ENCODE data around the gene DMAC2.
"Not testable (repeated sequence)": the region's sequence is repeated elsewhere in the genome, so short reads cannot be mapped to it uniquely, and the experiment has no call there.

Gene DMAC2

DNA sequence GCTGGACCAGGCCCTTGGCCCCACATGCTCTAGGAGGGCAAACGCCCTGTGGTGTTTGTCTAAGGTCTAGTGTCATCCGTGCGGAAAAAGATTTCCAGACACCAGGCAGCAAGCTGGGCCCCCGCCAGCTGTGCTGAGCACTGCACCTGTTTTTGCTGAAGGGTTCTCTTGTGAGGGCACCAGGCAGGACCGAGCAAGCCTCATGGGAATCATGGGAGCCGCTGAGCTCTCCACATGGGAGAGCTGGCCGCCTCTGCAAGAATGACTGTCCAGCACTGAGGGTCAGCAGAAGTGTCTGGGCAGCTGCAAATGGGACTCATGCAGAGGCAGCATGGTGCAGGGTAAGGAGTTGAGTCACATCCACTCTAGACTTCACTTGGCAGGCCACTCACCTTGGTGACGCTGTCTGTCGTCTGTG lies 24.5 kb downstream of the DMAC2 start:
- peaks cover 27% of the 10 kb centered on the region for H3K36me3 ChIP-seq (ENCODE audit: insufficient read depth, low read length)
- no peak overlapping the region for H3K9ac ChIP-seq (ENCODE audit: low read depth, low read length)
- H3K4me2 ChIP-seq (ENCODE audit: low read length) = no peak overlapping the region
- H3K9me3 ChIP-seq (replicated peaks; ENCODE audit: low read length) = no peaks in the 10 kb centered on the region
- no peaks in the 10 kb centered on the region for H3K27me3 ChIP-seq (ENCODE audit: control insufficient read depth, insufficient read depth, low read length)
- peaks cover 18% of the 10 kb centered on the region for H3K4me1 ChIP-seq (ENCODE audit: control insufficient read depth, insufficient read depth, low read length)
- H3K4me3 ChIP-seq (ENCODE audit: low read length) = no peak overlapping the region

DNA sequence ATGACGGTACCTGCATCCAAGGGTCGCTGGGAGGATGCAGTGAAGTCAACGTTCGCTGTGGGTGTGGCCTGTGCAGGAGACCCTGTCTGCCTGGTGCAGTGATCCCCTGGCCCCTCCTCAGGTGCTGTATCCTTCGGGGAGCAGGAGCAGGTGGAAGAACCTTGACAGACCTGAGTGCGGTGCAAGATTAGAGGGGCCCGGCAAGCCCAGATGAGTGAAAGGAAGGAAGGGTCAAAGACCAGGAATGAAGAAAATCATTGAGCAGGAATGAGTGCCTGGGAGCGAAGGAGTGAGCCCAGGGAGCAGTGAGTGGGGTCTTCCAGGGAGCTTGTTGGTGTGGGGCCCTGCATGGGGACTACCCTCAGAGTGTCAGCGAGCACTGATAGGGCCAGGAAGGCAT lies 25.3 kb downstream of the DMAC2 start:
- Histone ChIP-seq H3K4me1 (ENCODE audit: control insufficient read depth, insufficient read depth, low read length) (peaks cover 22% of the 10 kb centered on the region), H3K36me3 (ENCODE audit: insufficient read depth, low read length) (peaks cover 27% of the 10 kb centered on the region), H3K4me3 (ENCODE audit: low read length) (no peak overlapping the region)

DNA sequence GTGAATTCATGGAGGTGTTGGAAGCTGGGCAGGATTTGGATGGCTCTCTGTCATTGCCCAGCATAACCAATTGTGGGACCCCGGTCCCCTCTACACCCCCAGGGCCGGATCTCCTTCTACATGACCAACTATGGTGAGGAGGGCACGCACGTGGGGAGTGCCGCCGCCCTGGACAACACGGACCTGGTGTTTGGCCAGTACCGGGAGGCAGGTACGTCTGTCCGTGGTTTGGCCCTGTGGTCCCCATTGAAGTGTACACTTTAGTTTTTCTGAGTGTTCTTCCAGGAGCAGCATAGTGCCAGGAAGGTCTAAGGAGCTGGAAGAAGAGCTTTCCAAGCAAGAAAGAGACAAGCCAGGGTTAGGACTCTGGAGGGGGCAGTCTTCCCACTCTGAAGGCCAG lies 25.8 kb downstream of the DMAC2 start:
- no peak overlapping the region for H3K4me3 ChIP-seq (ENCODE audit: low read length)
- peaks cover 23% of the 10 kb centered on the region for H3K36me3 ChIP-seq (ENCODE audit: insufficient read depth, low read length)
- no peak overlapping the region for H3K4me2 ChIP-seq (ENCODE audit: low read length)
- no peak overlapping the region for H3K9ac ChIP-seq (ENCODE audit: low read depth, low read length)
- H3K9me3 ChIP-seq (replicated peaks; ENCODE audit: low read length) = no peaks in the 10 kb centered on the region
- H3K27me3 ChIP-seq (ENCODE audit: control insufficient read depth, insufficient read depth, low read length) = no peaks in the 10 kb centered on the region
- H3K4me1 ChIP-seq (ENCODE audit: control insufficient read depth, insufficient read depth, low read length) = peaks cover 22% of the 10 kb centered on the region

More for the DNA sequence above, 25.3 kb downstream of the DMAC2 start:
- Histone ChIP-seq H3K9ac (ENCODE audit: low read depth, low read length) (no peak overlapping the region), H3K4me2 (ENCODE audit: low read length) (no peak overlapping the region), H3K9me3 (replicated peaks; ENCODE audit: low read length) (no peaks in the 10 kb centered on the region), H3K27me3 (ENCODE audit: control insufficient read depth, insufficient read depth, low read length) (no peaks in the 10 kb centered on the region)

DNA sequence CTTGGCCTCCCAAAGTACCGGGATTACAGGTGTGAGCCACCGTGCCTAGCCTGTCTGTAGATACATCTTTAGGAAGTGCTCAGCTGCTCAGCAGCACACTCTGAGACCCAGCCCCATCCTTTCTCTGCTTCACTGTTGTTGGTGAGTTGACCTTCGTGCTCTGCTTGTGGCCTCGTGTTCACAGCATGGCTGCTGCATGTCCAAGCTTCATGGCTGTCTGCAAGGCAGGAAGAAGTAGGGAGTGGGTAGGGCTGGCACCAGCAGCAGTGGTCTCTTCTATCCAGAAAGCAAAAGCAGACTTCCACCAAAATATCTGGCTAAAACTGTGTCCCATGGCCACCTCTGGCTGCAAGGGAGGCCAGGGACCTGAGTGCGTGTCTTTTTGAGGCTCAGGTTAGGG lies 26.8 kb downstream of the DMAC2 start:
- H3K27me3 ChIP-seq (ENCODE audit: control insufficient read depth, insufficient read depth, low read length) = no peaks in the 10 kb centered on the region
- H3K9me3 ChIP-seq (replicated peaks; ENCODE audit: low read length) = no peaks in the 10 kb centered on the region
- peaks cover 22% of the 10 kb centered on the region for H3K4me1 ChIP-seq (ENCODE audit: control insufficient read depth, insufficient read depth, low read length)
- H3K4me2 ChIP-seq (ENCODE audit: low read length) = no peak overlapping the region
- peaks cover 18% of the 10 kb centered on the region for H3K36me3 ChIP-seq (ENCODE audit: insufficient read depth, low read length)
- no peak overlapping the region for H3K4me3 ChIP-seq (ENCODE audit: low read length)
- no peak overlapping the region for H3K9ac ChIP-seq (ENCODE audit: low read depth, low read length)

DNA sequence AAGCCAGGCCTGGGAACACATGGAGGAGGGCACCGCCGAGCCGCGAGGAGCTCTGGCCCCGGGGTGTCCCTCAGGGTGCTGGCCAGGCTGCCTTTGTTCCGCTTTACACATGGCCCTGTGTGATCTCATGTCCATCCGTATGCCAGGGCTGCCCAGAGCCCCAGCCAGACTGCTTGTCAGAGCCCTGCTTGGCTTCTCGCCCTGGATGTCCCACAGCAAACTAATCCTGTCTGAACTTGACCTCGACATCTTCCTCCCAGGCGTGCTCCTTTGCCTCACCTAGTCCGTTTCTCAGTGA lies 27.8 kb downstream of the DMAC2 start:
- H3K4me1 ChIP-seq (ENCODE audit: control insufficient read depth, insufficient read depth, low read length) = peaks cover 22% of the 10 kb centered on the region
- no peaks in the 10 kb centered on the region for H3K27me3 ChIP-seq (ENCODE audit: control insufficient read depth, insufficient read depth, low read length)
- no peak overlapping the region for H3K4me3 ChIP-seq (ENCODE audit: low read length)
- H3K9ac ChIP-seq (ENCODE audit: low read depth, low read length) = no peak overlapping the region
- no peaks in the 10 kb centered on the region for H3K9me3 ChIP-seq (replicated peaks; ENCODE audit: low read length)
- no peak overlapping the region for H3K4me2 ChIP-seq (ENCODE audit: low read length)
- peaks cover 18% of the 10 kb centered on the region for H3K36me3 ChIP-seq (ENCODE audit: insufficient read depth, low read length)

DNA sequence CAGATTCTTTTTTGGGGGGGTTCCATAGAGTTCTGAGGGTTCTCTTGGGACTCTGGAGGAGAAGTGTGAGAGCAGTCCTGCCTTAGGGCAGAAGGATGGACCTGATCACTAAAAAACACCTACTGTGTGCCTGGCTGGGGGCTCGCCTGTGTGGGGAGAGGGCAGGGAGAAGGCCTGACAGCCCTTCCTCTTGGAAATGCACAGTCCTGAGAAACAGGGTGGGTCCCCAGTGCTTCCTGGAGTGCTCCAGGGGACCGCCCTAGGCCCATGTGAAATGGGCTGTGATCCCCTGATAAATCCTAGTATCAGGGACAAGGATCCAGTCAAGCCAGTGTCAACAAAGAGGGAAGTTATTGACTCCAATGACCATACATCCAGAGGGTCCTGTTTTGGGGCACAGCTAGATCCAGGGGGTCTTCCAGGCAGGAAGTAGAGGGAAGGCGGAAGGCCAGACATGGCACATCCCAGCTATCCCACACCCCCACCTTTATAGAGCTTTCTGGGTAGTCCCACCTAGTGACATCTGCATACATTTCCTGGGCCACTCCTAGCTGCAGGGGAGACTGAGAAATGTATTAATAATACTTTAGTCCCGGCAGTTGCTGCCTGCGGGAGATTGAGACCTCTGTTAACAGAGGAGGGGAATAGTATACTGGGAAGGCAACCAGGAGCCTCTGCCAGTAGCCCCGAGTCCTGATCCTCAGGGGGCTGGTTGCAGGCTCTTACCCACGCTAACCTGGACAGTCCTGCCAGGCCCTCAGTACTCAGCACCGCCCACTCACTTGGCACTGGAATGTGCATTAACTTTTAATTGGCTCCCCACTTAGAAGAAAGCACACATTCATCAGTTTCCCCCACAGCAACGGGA lies 28.4 kb downstream of the DMAC2 start:
- Histone ChIP-seq H3K4me2 (ENCODE audit: low read length) (no peak overlapping the region), H3K4me3 (ENCODE audit: low read length) (no peak overlapping the region), H3K36me3 (ENCODE audit: insufficient read depth, low read length) (peaks cover 18% of the 10 kb centered on the region), H3K9me3 (replicated peaks; ENCODE audit: low read length) (no peaks in the 10 kb centered on the region), H3K4me1 (ENCODE audit: control insufficient read depth, insufficient read depth, low read length) (peaks cover 22% of the 10 kb centered on the region), H3K9ac (ENCODE audit: low read depth, low read length) (no peak overlapping the region), H3K27me3 (ENCODE audit: control insufficient read depth, insufficient read depth, low read length) (no peaks in the 10 kb centered on the region)

DNA sequence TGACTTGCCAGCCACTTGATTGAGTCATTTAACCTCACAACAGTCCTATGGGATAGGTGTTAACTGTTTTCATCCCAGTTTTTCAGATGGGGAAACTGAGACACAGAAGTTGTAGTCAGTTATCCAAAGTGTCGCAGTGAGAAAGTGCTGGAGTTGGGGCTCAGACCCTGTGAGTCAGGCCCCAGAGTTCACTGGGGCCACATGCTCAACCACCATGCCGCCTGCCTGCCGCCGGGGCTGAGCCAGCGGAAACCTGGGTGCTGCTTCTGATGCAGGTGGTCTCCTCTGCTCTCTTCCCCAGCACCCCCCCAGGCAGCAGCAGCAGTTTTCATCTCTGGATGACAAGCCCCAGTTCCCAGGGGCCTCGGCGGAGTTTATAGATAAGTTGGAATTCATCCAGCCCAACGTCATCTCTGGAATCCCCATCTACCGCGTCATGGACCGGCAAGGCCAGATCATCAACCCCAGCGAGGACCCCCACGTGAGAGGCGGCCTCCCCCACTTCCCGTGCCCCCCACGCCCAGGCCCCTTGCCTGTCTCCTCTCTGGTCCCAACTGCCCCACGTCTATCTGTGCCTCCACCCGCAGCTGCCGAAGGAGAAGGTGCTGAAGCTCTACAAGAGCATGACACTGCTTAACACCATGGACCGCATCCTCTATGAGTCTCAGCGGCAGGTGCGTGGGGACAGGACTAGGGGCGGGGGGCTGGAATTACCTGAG lies 29.2 kb downstream of the DMAC2 start:
- H3K4me3 ChIP-seq (ENCODE audit: low read length) = no peak overlapping the region
- no peaks in the 10 kb centered on the region for H3K9me3 ChIP-seq (replicated peaks; ENCODE audit: low read length)
- peaks cover 22% of the 10 kb centered on the region for H3K4me1 ChIP-seq (ENCODE audit: control insufficient read depth, insufficient read depth, low read length)
- no peak overlapping the region for H3K4me2 ChIP-seq (ENCODE audit: low read length)
- no peak overlapping the region for H3K9ac ChIP-seq (ENCODE audit: low read depth, low read length)
- peaks cover 18% of the 10 kb centered on the region for H3K36me3 ChIP-seq (ENCODE audit: insufficient read depth, low read length)
- no peaks in the 10 kb centered on the region for H3K27me3 ChIP-seq (ENCODE audit: control insufficient read depth, insufficient read depth, low read length)

DNA sequence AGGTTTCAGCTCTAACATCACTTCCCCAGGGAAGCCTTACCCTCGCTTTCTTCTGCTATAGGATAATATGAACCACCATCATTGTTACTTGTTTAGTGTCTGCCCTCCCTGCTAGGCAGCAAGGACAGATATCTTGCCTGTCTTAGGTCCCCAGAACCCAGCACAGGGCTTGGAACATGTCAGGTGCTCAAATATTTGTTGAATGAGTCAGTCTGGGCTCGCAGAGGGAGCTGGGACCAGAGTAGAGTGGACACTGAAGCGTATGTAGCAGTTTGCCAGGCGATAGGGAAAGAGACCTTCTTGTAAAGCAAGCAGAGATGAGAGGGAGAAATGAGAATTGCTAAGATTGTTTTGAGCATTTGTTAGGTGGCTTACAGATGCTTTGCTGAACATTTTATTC lies 30.4 kb downstream of the DMAC2 start:
- H3K4me3 ChIP-seq (ENCODE audit: low read length) = no peak overlapping the region
- H3K9me3 ChIP-seq (replicated peaks; ENCODE audit: low read length) = no peaks in the 10 kb centered on the region
- H3K36me3 ChIP-seq (ENCODE audit: insufficient read depth, low read length) = peaks cover 15% of the 10 kb centered on the region
- H3K4me1 ChIP-seq (ENCODE audit: control insufficient read depth, insufficient read depth, low read length) = peaks cover 13% of the 10 kb centered on the region
- no peaks in the 10 kb centered on the region for H3K27me3 ChIP-seq (ENCODE audit: control insufficient read depth, insufficient read depth, low read length)
- no peak overlapping the region for H3K9ac ChIP-seq (ENCODE audit: low read depth, low read length)
- H3K4me2 ChIP-seq (ENCODE audit: low read length) = no peak overlapping the region

DNA sequence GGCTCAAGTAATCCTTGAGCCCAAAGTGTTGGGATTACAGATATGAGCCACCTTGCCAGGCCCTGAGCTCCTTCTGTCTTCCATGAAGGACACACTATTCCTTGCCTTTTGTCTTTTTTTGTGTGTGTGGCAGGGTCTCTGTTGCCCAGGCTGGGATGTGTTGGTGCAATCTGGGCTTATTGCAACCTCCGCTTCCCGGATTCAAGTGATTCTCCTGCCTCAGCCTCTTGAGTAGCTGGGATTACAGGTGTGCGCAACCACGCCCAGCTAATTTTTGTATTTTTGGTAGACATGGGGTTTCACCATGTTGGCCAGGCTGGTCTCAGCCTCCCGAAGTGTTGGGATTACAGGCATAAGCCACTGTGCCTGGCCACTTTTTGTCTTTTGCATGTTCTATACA lies 30.9 kb downstream of the DMAC2 start:
- not testable (repeated sequence) for H3K27me3 ChIP-seq (ENCODE audit: control insufficient read depth, insufficient read depth, low read length); H3K4me3 ChIP-seq (ENCODE audit: low read length); H3K9ac ChIP-seq (ENCODE audit: low read depth, low read length); H3K4me2 ChIP-seq (ENCODE audit: low read length); H3K9me3 ChIP-seq (replicated peaks; ENCODE audit: low read length)
- Histone ChIP-seq H3K36me3 (ENCODE audit: insufficient read depth, low read length) (peaks cover 10% of the 10 kb centered on the region), H3K4me1 (ENCODE audit: control insufficient read depth, insufficient read depth, low read length) (peaks cover 13% of the 10 kb centered on the region)

DNA sequence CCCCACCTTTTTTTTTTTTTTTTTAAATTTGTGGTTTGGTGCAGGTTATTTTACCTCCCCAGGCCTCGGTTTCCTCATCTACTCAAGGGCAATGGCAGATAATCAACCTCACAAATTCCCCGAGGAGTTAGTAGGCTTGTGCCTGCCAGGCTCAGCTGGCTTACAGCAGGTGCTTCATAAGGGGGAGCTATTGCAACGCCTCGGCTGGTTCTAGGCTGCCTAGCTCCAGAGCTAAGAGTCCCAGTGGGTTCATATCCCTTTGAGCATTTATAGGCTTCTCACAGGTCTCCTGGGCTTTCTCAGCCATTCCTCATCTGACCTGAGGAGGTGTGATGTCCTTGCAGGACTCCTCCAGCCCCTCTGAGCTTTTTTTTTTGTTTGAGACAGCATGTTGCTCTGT lies 31.5 kb downstream of the DMAC2 start:
- no peaks in the 10 kb centered on the region for H3K9me3 ChIP-seq (replicated peaks; ENCODE audit: low read length)
- H3K4me3 ChIP-seq (ENCODE audit: low read length) = no peak overlapping the region
- peaks cover 13% of the 10 kb centered on the region for H3K4me1 ChIP-seq (ENCODE audit: control insufficient read depth, insufficient read depth, low read length)
- no peak overlapping the region for H3K4me2 ChIP-seq (ENCODE audit: low read length)
- no peaks in the 10 kb centered on the region for H3K27me3 ChIP-seq (ENCODE audit: control insufficient read depth, insufficient read depth, low read length)
- H3K36me3 ChIP-seq (ENCODE audit: insufficient read depth, low read length) = peaks cover 8% of the 10 kb centered on the region
- H3K9ac ChIP-seq (ENCODE audit: low read depth, low read length) = no peak overlapping the region

DNA sequence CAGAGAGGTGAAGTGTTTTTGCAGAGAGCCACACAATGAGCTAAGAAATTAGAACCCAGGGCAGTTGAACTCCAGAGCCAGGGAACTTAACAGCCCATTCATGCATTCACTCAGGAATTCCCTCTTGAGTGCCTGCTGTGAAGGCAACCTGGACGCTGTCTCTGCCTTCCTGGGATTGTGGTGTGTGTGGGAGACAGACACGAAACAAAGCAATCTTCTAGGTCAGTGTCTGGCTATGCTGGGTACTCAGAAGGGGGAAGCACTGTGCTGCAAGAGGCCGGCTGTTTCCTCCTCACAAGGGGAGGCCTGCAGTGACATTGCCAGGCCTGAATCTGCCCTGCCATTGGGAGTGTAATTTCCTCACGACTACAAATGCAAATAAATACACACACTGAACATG lies 32.4 kb downstream of the DMAC2 start:
- Histone ChIP-seq H3K4me3 (ENCODE audit: low read length) (no peak overlapping the region), H3K36me3 (ENCODE audit: insufficient read depth, low read length) (peaks cover 5% of the 10 kb centered on the region), H3K27me3 (ENCODE audit: control insufficient read depth, insufficient read depth, low read length) (no peaks in the 10 kb centered on the region), H3K4me1 (ENCODE audit: control insufficient read depth, insufficient read depth, low read length) (peaks cover 13% of the 10 kb centered on the region), H3K9me3 (replicated peaks; ENCODE audit: low read length) (no peaks in the 10 kb centered on the region), H3K9ac (ENCODE audit: low read depth, low read length) (no peak overlapping the region), H3K4me2 (ENCODE audit: low read length) (no peak overlapping the region)

DNA sequence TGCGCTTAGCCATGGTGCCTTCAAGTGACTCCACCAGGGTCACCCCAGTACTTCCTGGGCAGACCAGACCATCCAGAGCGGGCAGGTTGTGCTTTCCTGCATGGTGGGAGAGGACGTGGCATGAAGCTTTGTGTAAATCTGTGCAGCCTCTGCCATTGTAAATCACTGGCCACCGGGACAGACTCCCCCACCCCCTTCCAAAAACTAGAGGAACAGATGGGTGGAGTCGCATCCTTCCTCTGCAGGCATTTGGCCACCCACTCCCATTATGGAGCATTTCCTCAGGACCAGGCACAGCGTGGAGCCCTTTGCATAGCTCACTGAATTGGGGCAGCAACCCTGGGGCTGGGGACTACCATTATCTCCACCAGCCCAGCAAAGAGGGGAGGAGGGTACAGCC lies 33.9 kb downstream of the DMAC2 start:
- no peak overlapping the region for H3K9ac ChIP-seq (ENCODE audit: low read depth, low read length)
- H3K36me3 ChIP-seq (ENCODE audit: insufficient read depth, low read length) = peaks cover 2% of the 10 kb centered on the region
- H3K4me2 ChIP-seq (ENCODE audit: low read length) = no peak overlapping the region
- H3K4me1 ChIP-seq (ENCODE audit: control insufficient read depth, insufficient read depth, low read length) = peaks cover 4% of the 10 kb centered on the region
- H3K4me3 ChIP-seq (ENCODE audit: low read length) = no peak overlapping the region
- no peaks in the 10 kb centered on the region for H3K9me3 ChIP-seq (replicated peaks; ENCODE audit: low read length)
- no peaks in the 10 kb centered on the region for H3K27me3 ChIP-seq (ENCODE audit: control insufficient read depth, insufficient read depth, low read length)

All from skeletal muscle satellite cell (primary cell).